B cell (primary cell): ENCODE results near the gene EBF3.

Experiments
- CTCF ChIP-seq: fragments of 200-600 bp; IDR thresholded peaks from one replicate; pipeline ENCODE4 v1.8.0; 2022; ENCODE audit warnings: antibody characterized with exemption, mild to moderate bottlenecking
- EZH2 ChIP-seq: IDR thresholded peaks from 2 replicates; pipeline ENCODE4 v1.6.1; 2012; ENCODE audit warnings: borderline replicate concordance, low read depth, mild to moderate bottlenecking, moderate library complexity, low read length; ENCODE audit not compliant: insufficient read depth, poor library complexity, severe bottlenecking

DNA sequence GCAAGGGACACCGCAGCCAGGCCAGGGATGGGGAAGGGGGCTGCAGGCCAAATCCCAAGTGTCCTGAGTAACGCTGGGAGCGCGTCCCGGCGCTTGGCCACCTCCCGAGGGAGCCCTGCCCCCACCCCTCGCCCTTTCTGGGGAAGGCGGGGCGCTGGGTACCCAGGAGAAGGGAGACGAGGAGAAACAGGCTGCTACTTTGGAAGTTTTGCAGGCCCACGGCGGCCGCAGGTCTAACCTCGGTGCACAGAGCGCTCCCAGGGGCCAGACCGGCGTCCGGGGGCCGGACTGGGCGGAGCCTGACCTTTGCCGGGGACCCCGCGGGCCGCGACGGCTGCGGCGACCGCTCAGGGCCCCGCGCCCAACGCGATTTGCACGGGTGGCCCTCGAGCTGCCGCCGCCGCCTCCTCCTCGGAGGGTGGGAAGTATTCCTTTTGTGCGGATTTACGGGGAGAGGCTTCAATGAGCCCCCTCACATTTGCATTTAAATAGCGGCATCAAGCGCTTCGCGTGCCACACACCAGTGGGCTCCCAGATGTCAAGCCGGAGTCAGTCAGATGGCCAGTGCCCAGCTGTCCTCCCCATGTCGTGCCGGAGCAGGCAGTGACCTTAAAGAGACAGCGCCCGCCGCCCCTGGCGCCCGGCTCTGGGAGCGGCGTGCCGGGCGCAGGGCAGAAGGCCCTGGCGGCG, 3.0 kb upstream of the EBF3 start:
- no peak for TF ChIP-seq CTCF
- no peak for TF ChIP-seq EZH2
